GM21576 (cell line): ENCODE data around the gene GRIN2C.

Experiments used
- ATAC-seq: cut with Tn5 transposase; IDR thresholded peaks from one replicate; pipeline ENCODE4 v1.9.1; 2021; ENCODE audit warnings: mild to moderate bottlenecking, moderate library complexity; ENCODE audit not compliant: unreplicated experiment

Gene GRIN2C

GRCh38 chr17:74824961-74825627 is 34.6 kb downstream of the GRIN2C start:
- no peak for ATAC-seq

- no peak for ATAC-seq
Observed at GRCh38 chr17:74822939-74823367, 36.7 kb downstream of the GRIN2C start.

GRCh38 chr17:74822335-74822938 is 37.2 kb downstream of the GRIN2C start:
- no peak for ATAC-seq

- ATAC-seq: no peak
Observed at GRCh38 chr17:74821655-74822334, 37.9 kb downstream of the GRIN2C start.

GRCh38 chr17:74819801-74820436 is 39.8 kb downstream of the GRIN2C start:
- no peak for ATAC-seq

- no peak for ATAC-seq
Observed at GRCh38 chr17:74818291-74818938, 41.3 kb downstream of the GRIN2C start.

- ATAC-seq: no peak
Observed at GRCh38 chr17:74816905-74817620, 42.6 kb downstream of the GRIN2C start.

GRCh38 chr17:74815550-74816370 is 43.9 kb downstream of the GRIN2C start:
- no peak for ATAC-seq

- no peak for ATAC-seq
Observed at GRCh38 chr17:74815067-74815466, 44.6 kb downstream of the GRIN2C start.

- ATAC-seq: no peak
Observed at GRCh38 chr17:74814453-74814852, 45.2 kb downstream of the GRIN2C start.

GRCh38 chr17:74812109-74813009 is 47.3 kb downstream of the GRIN2C start:
- ATAC-seq: no peak

- no peak for ATAC-seq
Observed at GRCh38 chr17:74810699-74811485, 48.8 kb downstream of the GRIN2C start.

GRCh38 chr17:74808714-74809430 is 50.8 kb downstream of the GRIN2C start:
- ATAC-seq: no peak

- no peak for ATAC-seq
Observed at GRCh38 chr17:74807925-74808324, 51.8 kb downstream of the GRIN2C start.

- ATAC-seq: no peak
Observed at GRCh38 chr17:74807441-74807840, 52.2 kb downstream of the GRIN2C start.

GRCh38 chr17:74806334-74806733 is 53.4 kb downstream of the GRIN2C start:
- no peak for ATAC-seq

- no peak for ATAC-seq
Observed at GRCh38 chr17:74805591-74805991, 54.1 kb downstream of the GRIN2C start.
